H1 (cell line): ENCODE results near the gene GPT2. TPM values are rescaled to one million over a fixed set of nuclear protein-coding genes. Genes with fewer than 3 reads are reported as not detected.

Experiments used
- CTCF ChIA-PET: fragments of 300-600 bp; sonication (Branson Sonifier 250); formaldehyde crosslinking; loops from one replicate; lab custom pipeline; 2021; ENCODE audit not compliant: partially characterized antibody; lab: Charles Lee
- POLR2A ChIA-PET: fragments of 300-600 bp; sonication (Branson Sonifier 250); formaldehyde crosslinking; loops from one replicate; lab custom pipeline; 2021; ENCODE audit warnings: inconsistent platforms; ENCODE audit not compliant: partially characterized antibody; lab: Charles Lee
- DNase-seq, 2 experiments: peaks; one replicate each; pipeline versions ENCODE4 v3.0.0 to v3.0.0-alpha.2; 2010 to 2022; ENCODE audit warnings: low spot score in 2 of 2, low read depth in 1 of 2, mixed read lengths in 1 of 2
- FAIRE-seq: peaks from 2 replicates; lab custom pipeline; 2011; peaks lifted over from hg19 to GRCh38; lab: Jason Lieb, UNC
- H2AFZ ChIP-seq: 2 replicates; pipeline ENCODE4 v1.8.1; 2012; ENCODE audit warnings: low read length, inconsistent platforms
- H2AK5ac ChIP-seq: 2 replicates; pipeline ENCODE4 v1.6.1; 2013; ENCODE audit warnings: low read depth, low read length
- H2BK120ac ChIP-seq: replicated peaks from 2 replicates; pipeline ENCODE3; 2013; ENCODE audit warnings: low read depth, low read length, inconsistent platforms
- H2BK12ac ChIP-seq: 2 replicates; pipeline ENCODE4 v1.6.1; 2013; ENCODE audit warnings: low read depth, low read length
- H2BK15ac ChIP-seq: 2 replicates; pipeline ENCODE4 v1.6.1; 2013; ENCODE audit warnings: low read length
- H2BK20ac ChIP-seq: 2 replicates; pipeline ENCODE4 v1.6.1; 2013; ENCODE audit warnings: low read length
- H2BK5ac ChIP-seq: 2 replicates; pipeline ENCODE4 v1.6.1; 2013; ENCODE audit warnings: low read depth, low read length
- H3K14ac ChIP-seq: 2 replicates; pipeline ENCODE4 v1.6.1; 2013; ENCODE audit warnings: inconsistent platforms; ENCODE audit not compliant: insufficient read length
- H3K18ac ChIP-seq: 2 replicates; pipeline ENCODE4 v1.6.1; 2013; ENCODE audit warnings: low read length; ENCODE audit errors: extremely low read depth
- H3K23ac ChIP-seq: 2 replicates; pipeline ENCODE4 v1.6.1; 2013; ENCODE audit warnings: inconsistent platforms; ENCODE audit not compliant: insufficient read length
- H3K23me2 ChIP-seq: 2 replicates; pipeline ENCODE4 v1.6.1; 2013; ENCODE audit warnings: low read depth, low read length
- H3K27ac ChIP-seq: 2 replicates; pipeline ENCODE4 v1.6.1; 2011; ENCODE audit warnings: low read depth, low read length, inconsistent platforms
- H3K27me3 ChIP-seq, 4 experiments: replicated peaks in 1 of 4; 1 replicate in 1 of 4; 2 replicates in 3 of 4; pipeline versions ENCODE4 v1.6.1 to v1.8.1; 2011 to 2013; ENCODE audit warnings: low read length in 3 of 4, mild to moderate bottlenecking in 3 of 4, inconsistent platforms in 2 of 4, mixed read lengths in 2 of 4, moderate library complexity in 1 of 4; ENCODE audit not compliant: control insufficient read depth in 3 of 4, insufficient read depth in 3 of 4; ENCODE audit errors: extremely low read depth in 1 of 4
- H3K36me3 ChIP-seq, 4 experiments: 2 replicates each; pipeline versions ENCODE4 v1.6.1 to v1.8.1; 2011 to 2013; ENCODE audit warnings: mild to moderate bottlenecking in 4 of 4, low read length in 3 of 4, moderate library complexity in 2 of 4, control low read depth in 1 of 4, inconsistent platforms in 1 of 4; ENCODE audit not compliant: insufficient read depth in 4 of 4, control insufficient read depth in 2 of 4
- H3K4ac ChIP-seq: replicated peaks from 2 replicates; pipeline ENCODE3; 2013; ENCODE audit warnings: low read length, low read depth, mixed read lengths, inconsistent platforms; ENCODE audit not compliant: insufficient read length
- H3K4me1 ChIP-seq, 4 experiments: replicated peaks in 1 of 4; 1 replicate in 1 of 4; 2 replicates in 3 of 4; pipeline versions ENCODE4 v1.6.1 to v1.8.1; 2011 to 2013; ENCODE audit warnings: low read length in 3 of 4, inconsistent platforms in 2 of 4, mixed read lengths in 1 of 4; ENCODE audit not compliant: insufficient read depth in 4 of 4, control insufficient read depth in 3 of 4
- H3K4me2 ChIP-seq, 2 experiments: 2 replicates each; pipeline versions ENCODE4 v1.6.1 to v1.8.1; 2011 to 2013; ENCODE audit warnings: low read depth in 2 of 2, low read length in 2 of 2, control low read depth in 1 of 2, inconsistent platforms in 1 of 2, mild to moderate bottlenecking in 1 of 2; ENCODE audit not compliant: insufficient read depth in 1 of 2
- H3K4me3 ChIP-seq, 4 experiments: fragments of 200-600, 300-600 bp in 1 of 4; sonication (generic), shearing (Covaris generic), sonication (Bioruptor Twin) in 1 of 4; 2 replicates each; pipeline versions ENCODE4 v1.5.1 to v1.8.1; 2011 to 2016; ENCODE audit warnings: low read length in 4 of 4, low read depth in 3 of 4, control low read depth in 2 of 4, inconsistent platforms in 2 of 4, mild to moderate bottlenecking in 2 of 4, mixed read lengths in 1 of 4, moderate library complexity in 1 of 4; ENCODE audit not compliant: insufficient read depth in 2 of 4; ENCODE audit errors: extremely low read depth in 1 of 4
- H3K56ac ChIP-seq: replicated peaks from 2 replicates; pipeline ENCODE3; 2013; ENCODE audit warnings: low read depth, mild to moderate bottlenecking, mixed read lengths, low read length, inconsistent platforms; ENCODE audit not compliant: insufficient read length
- H3K79me1 ChIP-seq: 2 replicates; pipeline ENCODE4 v1.6.1; 2013; ENCODE audit warnings: low read depth, low read length, control low read depth
- H3K79me2 ChIP-seq, 2 experiments: 2 replicates each; pipeline versions ENCODE4 v1.6.1 to v1.8.1; 2012 to 2013; ENCODE audit warnings: low read length in 2 of 2, mild to moderate bottlenecking in 2 of 2, inconsistent platforms in 1 of 2; ENCODE audit not compliant: insufficient read depth in 2 of 2, control insufficient read depth in 1 of 2
- H3K9ac ChIP-seq, 4 experiments: replicated peaks in 1 of 4; 1 replicate in 1 of 4; 2 replicates in 3 of 4; pipeline versions ENCODE4 v1.6.1 to v1.8.1; 2011 to 2013; ENCODE audit warnings: low read depth in 3 of 4, low read length in 3 of 4, control low read depth in 2 of 4, mild to moderate bottlenecking in 2 of 4, moderate library complexity in 2 of 4, inconsistent platforms in 1 of 4; ENCODE audit errors: extremely low read depth in 1 of 4
- H3K9me3 ChIP-seq, 2 experiments: 2 replicates each; pipeline versions ENCODE4 v1.6.1 to v1.8.1; 2012 to 2013; ENCODE audit warnings: mild to moderate bottlenecking in 2 of 2, moderate library complexity in 2 of 2, control low read depth in 1 of 2, inconsistent platforms in 1 of 2, low read depth in 1 of 2, low read length in 1 of 2, mixed read lengths in 1 of 2; ENCODE audit not compliant: insufficient read depth in 2 of 2
- H4K20me1 ChIP-seq, 2 experiments: replicated peaks in 1 of 2; 2 replicates each; pipeline versions ENCODE3 to v1.8.1; 2011 to 2013; ENCODE audit warnings: inconsistent platforms in 2 of 2, low read length in 2 of 2, mild to moderate bottlenecking in 1 of 2; ENCODE audit not compliant: insufficient read depth in 2 of 2, control insufficient read depth in 1 of 2
- H4K5ac ChIP-seq: 2 replicates; pipeline ENCODE4 v1.6.1; 2013; ENCODE audit warnings: low read length, low read depth, mixed read lengths, inconsistent platforms; ENCODE audit not compliant: insufficient read length
- H4K8ac ChIP-seq: 2 replicates; pipeline ENCODE4 v1.8.0; 2013; ENCODE audit warnings: mild to moderate bottlenecking, moderate library complexity, low read length, inconsistent platforms; ENCODE audit not compliant: insufficient read depth; ENCODE audit errors: extremely low read depth
- H4K91ac ChIP-seq: replicated peaks from 2 replicates; pipeline ENCODE3; 2013; ENCODE audit warnings: low read length, mixed read lengths, inconsistent platforms; ENCODE audit not compliant: insufficient read length
- ASH2L ChIP-seq: fragments of 200-600, 300-600 bp; sonication (generic); IDR thresholded peaks from one replicate; pipeline ENCODE4 v1.7.1; 2017; ENCODE audit warnings: low read length
- BCL11A ChIP-seq, 2 experiments: IDR thresholded peaks; one replicate each; pipeline ENCODE4 v1.6.1; 2011; ENCODE audit warnings: low read depth in 2 of 2, low read length in 2 of 2, mild to moderate bottlenecking in 2 of 2
- CHD1 ChIP-seq: IDR thresholded peaks from 2 replicates; pipeline ENCODE4 v1.6.1; 2012; ENCODE audit warnings: low read depth, low read length, improper control_type of control experiment
- E2F6 ChIP-seq: IDR thresholded peaks from 2 replicates; pipeline ENCODE4 v1.6.1; 2012; ENCODE audit warnings: inconsistent platforms
- FOSL1 ChIP-seq: IDR thresholded peaks from 2 replicates; pipeline ENCODE4 v1.6.1; 2011; ENCODE audit warnings: mild to moderate bottlenecking, low read depth, low read length, moderate library complexity; ENCODE audit not compliant: insufficient read depth
- JUN ChIP-seq: IDR thresholded peaks from 2 replicates; pipeline ENCODE4 v1.6.1; 2011; ENCODE audit warnings: low read depth, mild to moderate bottlenecking, improper control_type of control experiment, low read length
- JUND ChIP-seq: IDR thresholded peaks from 2 replicates; pipeline ENCODE4 v1.6.1; 2011; ENCODE audit warnings: mild to moderate bottlenecking, improper control_type of control experiment, low read length
- POLR2A ChIP-seq, 2 experiments: IDR thresholded peaks; 1 replicate in 1 of 2; 2 replicates in 1 of 2; pipeline ENCODE4 v1.6.1; 2011; ENCODE audit warnings: low read depth in 2 of 2, low read length in 2 of 2, mild to moderate bottlenecking in 2 of 2; ENCODE audit errors: control extremely low read depth in 1 of 2
- POU5F1 ChIP-seq: IDR thresholded peaks from 2 replicates; pipeline ENCODE4 v1.6.1; 2011; ENCODE audit warnings: low read depth, mild to moderate bottlenecking, low read length, moderate library complexity
- RAD21 ChIP-seq, 2 experiments: IDR thresholded peaks in 1 of 2; conservative IDR thresholded peaks in 1 of 2; 2 replicates each; pipeline ENCODE4 v1.6.1; 2011; ENCODE audit warnings: low read depth in 2 of 2, low read length in 2 of 2, improper control_type of control experiment in 1 of 2, inconsistent platforms in 1 of 2, mild to moderate bottlenecking in 1 of 2, moderate library complexity in 1 of 2
- SP4 ChIP-seq: IDR thresholded peaks from 2 replicates; pipeline ENCODE4 v1.6.1; 2012; ENCODE audit warnings: low read length, inconsistent platforms
- USF2 ChIP-seq: IDR thresholded peaks from 2 replicates; pipeline ENCODE4 v1.6.1; 2011; ENCODE audit warnings: low read length, improper control_type of control experiment
- WGBS, 2 experiments: shearing (Covaris generic) in 1 of 2; methylation state at CpG; one replicate each; pipeline versions ENCODE4 v1.1.6 to v1.1.7; 2013 to 2015; ENCODE audit warnings: low lambda C conversion rate in 2 of 2, mixed read lengths in 2 of 2, inconsistent platforms in 1 of 2, low coverage in 1 of 2, missing lambda C conversion rate in 1 of 2; ENCODE audit not compliant: insufficient replicate concordance in 2 of 2, insufficient coverage in 1 of 2, insufficient read length in 1 of 2; ENCODE audit errors: extremely low coverage in 1 of 2, missing lambda C conversion rate in 1 of 2; 5-methylcytosine and 5-hydroxymethylcytosine counted together
- polyA plus RNA-seq, 7 experiments: library from polyadenylated mRNA; depleted of rRNA in 3 of 7; stranded (reverse) in 5 of 7; unstranded in 2 of 7; fragments of >200 nt in 5 of 7; fragments of 200-250 nt in 2 of 7; gene quantifications; 1 replicate in 5 of 7; 2 replicates in 1 of 7; 4 replicates in 1 of 7; pipeline versions ENCODE4 v1.2.1 to v1.2.3, GENCODE V29; 2011 to 2013; ENCODE audit warnings: missing spikeins in 2 of 7, mixed read lengths in 2 of 7
- total RNA-seq: library from RNA; stranded (reverse); fragmentation: NEBNext Ultra II Directional; extraction: Animal tissue kit (Norgen Biotek cat#: 25700); gene quantifications from 2 replicates; pipeline ENCODE4 v1.2.1, GENCODE V29; 2021

The GPT2 gene
- total and polyA plus RNA-seq, 2 of the 8 experiments (the other 6 are each of a cell fraction or from before 2014, with no cell fraction given) = 71.6 to 94.1 TPM

DNA sequence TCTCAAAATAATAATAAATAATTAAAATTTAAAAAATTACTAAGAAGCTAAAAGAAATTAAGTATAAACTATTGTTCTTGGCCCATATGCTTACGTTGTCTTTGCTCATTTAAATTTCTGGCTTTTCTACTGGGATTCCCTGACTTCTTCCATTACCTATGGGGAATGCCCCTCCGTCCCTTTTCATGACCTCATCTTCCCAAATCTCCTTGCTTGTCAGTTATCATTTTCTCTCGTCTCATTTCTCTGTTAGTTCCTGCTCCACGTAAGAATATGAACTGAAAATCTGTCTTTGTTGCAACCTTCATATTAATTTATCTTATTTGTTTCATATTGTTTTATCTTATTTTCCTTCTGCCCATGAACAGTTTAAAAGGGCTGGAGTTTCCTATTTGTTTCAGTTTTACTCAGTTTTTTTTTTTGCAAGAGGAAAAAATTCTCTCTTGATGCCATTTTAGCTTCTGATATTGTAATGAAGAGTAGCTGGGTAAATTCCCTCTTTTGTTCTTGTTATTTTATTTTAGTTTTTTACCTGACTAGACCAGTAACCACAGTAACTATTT, 91.8 kb downstream of the GPT2 start:
- FAIRE-seq (no peak), DNase-seq (no peak)
- ChIA-PET POLR2A (no interaction called here), CTCF (interaction anchor here (0.9 to 1.0 kb wide), 2 partner anchors 43 to 122 kb away, joined by 3 to 4 read pairs; no protein-coding TSS in a partner anchor)
- Histone ChIP-seq H4K20me1 (no peaks in the 10 kb centered on the region), H3K9ac (no peak overlapping the region), H3K4me2 (no peak overlapping the region), H3K18ac (no peak overlapping the region), H3K79me2 (peaks cover 6 to 21% of the 10 kb centered on the region in 2 experiments; a peak in 3 of 4 replicates), H3K4me1 (peaks cover 2 to 12% (median 5%) of the 10 kb centered on the region in 4 experiments; a peak in 4 of 7 replicates), H3K27me3 (no peaks in the 10 kb centered on the region), H2BK12ac (no peak overlapping the region), H3K14ac (no peak overlapping the region), H3K36me3 (peaks cover 0 to 14% (median 2%) of the 10 kb centered on the region in 4 experiments; a peak in 2 of 8 replicates), H2BK15ac (no peak overlapping the region), H3K23ac (no peak overlapping the region), H4K91ac (no peak overlapping the region), H3K79me1 (peaks cover 4% of the 10 kb centered on the region; the same call in 1 of the 2 replicates), H3K4ac (no peak overlapping the region), H2BK20ac (no peak overlapping the region), H2BK5ac (no peak overlapping the region), H3K23me2 (peaks cover 5% of the 10 kb centered on the region), H2AFZ (no peak overlapping the region), H4K8ac (no peak overlapping the region), H3K27ac (no peak overlapping the region), H2AK5ac (no peak overlapping the region), H4K5ac (no peak overlapping the region), H3K9me3 (no peaks in the 10 kb centered on the region), H3K56ac (no peak overlapping the region), H2BK120ac (no peak overlapping the region), H3K4me3 (no peak overlapping the region)
- WGBS, 2 experiments = 89% methylated on average over 4 of the region's 4 CpGs; no CpG with 5 or more reads in 1 of the 2 experiments
- no peak for TF ChIP-seq JUND
- TF ChIP-seq CHD1 = no peak
- no peak for TF ChIP-seq USF2
- no peak for TF ChIP-seq RAD21 (IDR thresholded peaks at IDR 0.05 in 1 of 2, conservative IDR thresholded peaks at IDR 0.05 in 1 of 2; ENCODE audit: low read depth in 2 of 2, low read length in 2 of 2)
- TF ChIP-seq FOSL1 = no peak
- no peak for TF ChIP-seq POU5F1
- TF ChIP-seq E2F6 = no peak
- TF ChIP-seq POLR2A (IDR thresholded peaks at IDR 0.05; ENCODE audit: control extremely low read depth in 1 of 2, low read depth in 2 of 2, low read length in 2 of 2) = no peak
- no peak for TF ChIP-seq BCL11A (IDR thresholded peaks at IDR 0.05; ENCODE audit: low read depth in 2 of 2, low read length in 2 of 2)
- TF ChIP-seq ASH2L = no peak
- TF ChIP-seq SP4 = no peak
- TF ChIP-seq JUN = no peak
